ENCODE measurements around the gene CCL25. TPM values are rescaled to one million over a fixed set of nuclear protein-coding genes. Genes with fewer than 3 reads are reported as not detected.

CCL25 gene
- total RNA-seq, 4 donors from 2014 or later, result not detected

DNA sequence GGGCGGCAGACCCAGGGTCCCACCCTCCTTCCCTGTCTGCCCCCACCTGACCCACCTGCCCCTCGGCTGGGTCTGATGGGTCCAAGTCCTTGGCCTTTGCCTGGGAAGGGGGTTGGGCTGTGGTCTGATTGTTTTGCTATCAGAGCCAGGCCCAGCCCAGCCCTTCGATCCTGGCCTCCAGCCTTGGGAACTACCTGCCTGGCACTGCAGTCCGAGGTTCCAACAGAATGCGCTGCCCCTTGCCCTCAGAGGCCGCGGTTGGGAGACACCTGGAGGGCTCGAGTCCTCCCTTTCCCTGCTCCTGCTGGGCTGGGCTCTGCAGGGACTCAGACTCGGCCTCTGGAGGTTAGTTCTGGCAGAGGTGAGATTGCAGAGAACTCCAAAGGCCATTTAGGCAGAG, 1.6 kb downstream of the CCL25 start:
- no peaks in the 10 kb centered on the region for H3K9me3 ChIP-seq
- DNase-seq, result no peak
- H3K4me3 ChIP-seq (replicated peaks in 1 of 3), result no peak overlapping the region
- no peaks in the 10 kb centered on the region for H3K36me3 ChIP-seq
- H3K4me1 ChIP-seq, result peaks cover 0 to 9% of the 10 kb centered on the region in 2 donors
- TF ChIP-seq POLR2A (IDR thresholded peaks at IDR 0.05), result no peak
- TF ChIP-seq, protein P1, sequence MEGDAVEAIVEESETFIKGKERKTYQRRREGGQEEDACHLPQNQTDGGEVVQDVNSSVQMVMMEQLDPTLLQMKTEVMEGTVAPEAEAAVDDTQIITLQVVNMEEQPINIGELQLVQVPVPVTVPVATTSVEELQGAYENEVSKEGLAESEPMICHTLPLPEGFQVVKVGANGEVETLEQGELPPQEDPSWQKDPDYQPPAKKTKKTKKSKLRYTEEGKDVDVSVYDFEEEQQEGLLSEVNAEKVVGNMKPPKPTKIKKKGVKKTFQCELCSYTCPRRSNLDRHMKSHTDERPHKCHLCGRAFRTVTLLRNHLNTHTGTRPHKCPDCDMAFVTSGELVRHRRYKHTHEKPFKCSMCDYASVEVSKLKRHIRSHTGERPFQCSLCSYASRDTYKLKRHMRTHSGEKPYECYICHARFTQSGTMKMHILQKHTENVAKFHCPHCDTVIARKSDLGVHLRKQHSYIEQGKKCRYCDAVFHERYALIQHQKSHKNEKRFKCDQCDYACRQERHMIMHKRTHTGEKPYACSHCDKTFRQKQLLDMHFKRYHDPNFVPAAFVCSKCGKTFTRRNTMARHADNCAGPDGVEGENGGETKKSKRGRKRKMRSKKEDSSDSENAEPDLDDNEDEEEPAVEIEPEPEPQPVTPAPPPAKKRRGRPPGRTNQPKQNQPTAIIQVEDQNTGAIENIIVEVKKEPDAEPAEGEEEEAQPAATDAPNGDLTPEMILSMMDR (IDR thresholded peaks at IDR 0.05), result no peak
- H3K27me3 ChIP-seq, result no peaks in the 10 kb centered on the region
- WGBS, 2 donors, result 42 to 70% methylated on average over 3 to 4 of the region's 9 CpGs
- no peak overlapping the region for H3K27ac ChIP-seq
- intact Hi-C loops (cut with DNase I), result no loop called here

DNA sequence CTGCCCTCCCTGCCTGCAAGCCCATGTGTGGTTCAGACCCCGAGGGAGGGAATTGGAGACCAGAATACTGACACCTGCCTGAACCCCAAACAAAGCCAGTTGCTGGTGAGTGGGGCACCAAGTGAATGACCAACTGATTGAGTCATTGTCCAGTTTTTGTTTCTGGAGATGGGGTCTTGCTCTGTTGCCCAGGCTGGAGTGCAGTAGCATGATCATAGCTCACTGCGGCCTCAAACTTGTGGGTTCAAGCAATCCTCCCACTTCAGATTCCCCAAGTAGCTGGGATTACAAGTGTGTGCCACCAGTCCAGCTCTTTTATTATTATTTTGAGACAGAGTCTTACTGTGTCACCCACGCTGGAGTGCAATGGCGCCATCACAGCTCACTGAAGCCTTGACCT, 4.0 kb downstream of the CCL25 start:
- no peak for DNase-seq
- 89 to 94% methylated on average over 4 of the region's 4 CpGs for WGBS, 2 donors
- TF ChIP-seq, protein P1 (IDR thresholded peaks at IDR 0.05), result no peak
- TF ChIP-seq POLR2A (IDR thresholded peaks at IDR 0.05), result no peak
- no peaks in the 10 kb centered on the region for H3K4me1 ChIP-seq
- no peaks in the 10 kb centered on the region for H3K36me3 ChIP-seq
- no peak overlapping the region for H3K4me3 ChIP-seq (replicated peaks in 1 of 3)
- H3K27me3 ChIP-seq, result no peaks in the 10 kb centered on the region
- no peak overlapping the region for H3K27ac ChIP-seq
- H3K9me3 ChIP-seq, result no peaks in the 10 kb centered on the region
- intact Hi-C loops (cut with DNase I), result no loop called here

DNA sequence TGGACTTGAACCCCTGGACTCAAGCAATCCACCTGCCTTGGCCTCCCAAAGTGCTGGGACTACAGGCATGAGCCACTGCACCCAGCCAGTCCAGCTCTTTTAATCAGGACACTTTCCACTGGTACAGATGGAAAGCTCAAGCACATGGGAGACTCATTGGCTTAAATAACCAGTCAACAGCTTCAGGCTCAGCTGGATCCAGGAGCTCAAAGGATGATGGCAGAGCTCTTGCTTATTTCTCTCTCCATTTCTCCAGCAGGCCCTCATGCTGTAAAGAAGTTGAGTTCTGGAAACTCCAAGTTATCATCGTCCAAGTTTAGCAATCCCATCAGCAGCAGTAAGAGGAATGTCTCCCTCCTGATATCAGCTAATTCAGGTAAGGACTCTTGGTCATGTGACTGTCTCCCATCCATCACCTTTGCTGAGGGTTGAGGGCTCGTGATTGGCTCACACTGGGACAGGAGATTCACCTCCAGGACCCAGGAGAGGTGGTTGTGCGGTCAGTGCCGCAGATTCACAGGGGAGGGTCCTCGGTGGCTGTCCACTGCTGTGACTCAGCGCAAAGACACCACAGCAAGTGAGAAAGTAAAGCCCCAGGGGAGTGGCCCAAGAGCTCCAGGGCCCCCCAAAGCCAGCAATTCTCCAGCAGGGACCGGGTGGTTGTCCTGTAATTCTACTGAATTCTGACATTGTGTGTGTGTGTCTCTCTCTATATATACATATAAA, 5.1 kb downstream of the CCL25 start:
- WGBS, 2 donors, result 83 to 87% methylated on average over 7 of the region's 7 CpGs
- TF ChIP-seq, protein P1 (IDR thresholded peaks at IDR 0.05), result no peak
- TF ChIP-seq POLR2A (IDR thresholded peaks at IDR 0.05), result no peak
- Histone ChIP-seq H3K36me3 (no peaks in the 10 kb centered on the region), H3K27ac (no peak overlapping the region), H3K4me1 (no peaks in the 10 kb centered on the region), H3K9me3 (no peaks in the 10 kb centered on the region), H3K4me3 (replicated peaks in 1 of 3) (no peak overlapping the region), H3K27me3 (no peaks in the 10 kb centered on the region)
- intact Hi-C loops (cut with DNase I), result no loop called here
- DNase-seq, result no peak

DNA sequence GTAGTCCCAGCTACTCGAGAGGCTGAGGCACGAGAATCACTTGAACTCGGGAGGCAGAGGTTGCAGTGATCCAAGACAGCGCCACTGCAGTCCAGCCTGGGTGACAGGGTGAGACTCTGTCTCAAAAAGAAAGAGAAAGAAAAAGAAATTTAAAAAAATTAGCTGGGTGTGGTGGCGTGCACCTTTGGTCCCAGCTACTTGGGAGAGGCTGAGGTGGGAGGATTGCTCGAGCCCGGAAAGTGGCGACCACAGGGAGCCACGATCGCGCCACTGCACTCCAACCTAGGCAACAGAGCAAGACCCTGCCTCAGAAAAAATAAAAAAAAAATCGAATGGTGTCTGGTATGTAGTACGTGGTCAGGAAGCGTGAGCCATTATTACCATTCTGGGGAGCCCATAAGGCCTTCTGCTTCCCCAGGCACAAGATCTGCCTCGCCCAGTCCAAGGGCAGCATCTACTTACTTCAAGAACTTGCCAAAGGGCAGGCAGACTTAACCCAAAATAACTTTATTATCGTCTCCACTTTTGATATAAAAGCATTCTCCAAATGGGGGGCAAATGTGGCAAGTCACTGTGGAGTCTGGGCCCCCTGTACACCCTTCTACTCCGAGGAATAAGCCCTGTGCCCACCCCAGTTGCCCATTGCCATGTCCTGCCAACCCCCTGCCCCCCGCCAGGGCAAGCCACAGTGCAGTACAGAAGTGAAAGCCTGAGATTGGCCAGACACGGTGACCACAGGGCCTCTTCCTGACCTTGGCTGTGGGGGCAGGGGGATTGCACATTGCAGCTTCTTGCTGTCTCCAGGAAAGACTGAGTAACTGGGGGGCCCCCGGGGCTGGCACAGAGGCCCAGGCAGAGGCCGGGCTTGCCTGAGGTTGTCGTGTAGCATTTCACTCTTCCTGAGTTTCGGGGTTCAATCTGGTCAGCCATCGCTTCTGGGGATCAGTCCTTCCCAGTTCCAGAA, 12.6 kb downstream of the CCL25 start:
- intact Hi-C loops (cut with DNase I), result no loop called here
- Histone ChIP-seq H3K36me3 (no peaks in the 10 kb centered on the region), H3K9me3 (no peaks in the 10 kb centered on the region), H3K27ac (no peak overlapping the region), H3K4me1 (no peaks in the 10 kb centered on the region), H3K27me3 (no peaks in the 10 kb centered on the region), H3K4me3 (replicated peaks in 1 of 3) (no peak overlapping the region)
- TF ChIP-seq, protein P1 (IDR thresholded peaks at IDR 0.05), result no peak
- TF ChIP-seq POLR2A (IDR thresholded peaks at IDR 0.05), result no peak
- no peak for DNase-seq
- 84 to 89% methylated on average over 21 to 22 of the region's 24 CpGs for WGBS, 2 donors

DNA sequence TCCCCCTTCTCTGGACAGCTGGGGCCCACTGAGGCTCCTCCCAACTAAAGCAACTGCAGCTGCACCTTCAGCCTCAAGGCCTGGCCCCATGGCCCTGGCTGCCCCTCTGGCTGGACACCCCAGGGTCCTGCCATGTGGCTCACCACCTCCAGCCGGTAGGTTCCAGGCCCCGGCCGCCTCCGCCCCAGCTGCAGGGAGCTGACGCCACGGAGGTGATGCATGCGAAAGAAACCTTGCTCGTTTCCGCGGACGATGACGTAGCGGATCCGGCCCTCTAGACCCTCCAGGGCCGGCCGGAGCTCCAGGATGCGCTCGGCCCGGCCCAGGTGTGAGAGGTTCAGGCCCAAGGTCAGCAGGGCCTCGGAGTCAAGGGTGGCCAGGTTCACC, 13.3 kb downstream of the CCL25 start:
- intact Hi-C loops (cut with DNase I), result no loop called here
- no peak for DNase-seq
- H3K4me3 ChIP-seq (replicated peaks in 1 of 3), result no peak overlapping the region
- TF ChIP-seq, protein P1 (IDR thresholded peaks at IDR 0.05), result no peak
- no peak for TF ChIP-seq POLR2A (IDR thresholded peaks at IDR 0.05)
- H3K27me3 ChIP-seq, result no peaks in the 10 kb centered on the region
- H3K36me3 ChIP-seq, result no peaks in the 10 kb centered on the region
- no peaks in the 10 kb centered on the region for H3K9me3 ChIP-seq
- WGBS, 2 donors, result 91 to 96% methylated on average over 16 to 18 of the region's 20 CpGs
- no peaks in the 10 kb centered on the region for H3K4me1 ChIP-seq
- H3K27ac ChIP-seq, result no peak overlapping the region
